ENCODE data around the gene CDK11B. TPM values are rescaled to one million over a fixed set of nuclear protein-coding genes. Genes with fewer than 3 reads are reported as not detected.

The CDK11B gene
- total RNA-seq, 1 experiment from 2014 or later = 30.1 TPM

GRCh38 chr1:1609822-1610485, 48.9 kb downstream of the CDK11B start:
- TF ChIP-seq CTCF (conservative IDR thresholded peaks at IDR 0.05) = no peak
- peaks cover 5% of the 10 kb centered on the region for H3K27me3 Mint-ChIP-seq (ENCODE audit: low read depth)
- DNase-seq = no peak
- Histone ChIP-seq H3T11ph (ENCODE audit: low read length) (no peak overlapping the region), H3K4me2 (ENCODE audit: insufficient read depth, insufficient read length, low read length) (no peak overlapping the region), H2BK120ac (ENCODE audit: low read depth, low read length, poor library complexity, severe bottlenecking) (no peak overlapping the region), H3K4me1 (ENCODE audit: insufficient read depth, low read length) (peaks cover 5% of the 10 kb centered on the region; the same call in 1 of the 2 replicates), H3K27ac (ENCODE audit: insufficient read length, low read depth, low read length) (no peak overlapping the region), H3K9ac (ENCODE audit: extremely low read depth, insufficient read length, low read length) (no peak overlapping the region), H3K56ac (ENCODE audit: insufficient read length, low read depth, low read length) (no peak overlapping the region), H3K79me2 (ENCODE audit: insufficient read depth, low read length) (no peaks in the 10 kb centered on the region), H3K9me3 (ENCODE audit: control insufficient read depth, low read depth, low read length) (no peaks in the 10 kb centered on the region), H3K14ac (ENCODE audit: insufficient read depth, low read length) (no peak overlapping the region), H3K18ac (ENCODE audit: insufficient read length, low read depth, low read length) (no peak overlapping the region), H3K23ac (ENCODE audit: insufficient read length, low read depth, low read length) (no peak overlapping the region), H2BK5ac (ENCODE audit: insufficient read length, low read length) (no peak overlapping the region), H4K91ac (ENCODE audit: insufficient read length, low read depth, low read length) (no peak overlapping the region), H4K20me1 (ENCODE audit: control insufficient read depth, insufficient read depth, insufficient read length) (no peaks in the 10 kb centered on the region), H3K27me3 (ENCODE audit: insufficient read depth, low read length) (no peaks in the 10 kb centered on the region), H3K23me2 (ENCODE audit: insufficient read length, low read depth, low read length, poor library complexity, severe bottlenecking) (peaks cover 7% of the 10 kb centered on the region), H2BK20ac (ENCODE audit: low read depth, low read length, poor library complexity, severe bottlenecking) (no peak overlapping the region), H2AK5ac (ENCODE audit: insufficient read length, low read length) (no peak overlapping the region), H4K5ac (ENCODE audit: insufficient read length, low read depth, low read length) (no peak overlapping the region), H3K79me1 (ENCODE audit: insufficient read depth, low read depth, low read length, poor library complexity, severe bottlenecking) (no peaks in the 10 kb centered on the region), H2BK15ac (ENCODE audit: low read depth, low read length) (no peak overlapping the region), H2BK12ac (ENCODE audit: insufficient read length, low read depth, low read length) (no peak overlapping the region), H3K4ac (ENCODE audit: low read depth, low read length) (no peak overlapping the region), H4K8ac (replicated peaks; ENCODE audit: insufficient read length, low read depth, low read length) (no peak overlapping the region), H2AFZ (ENCODE audit: low read length) (no peak overlapping the region)
- H3K9me3 Mint-ChIP-seq = no peaks in the 10 kb centered on the region; a peak in 1 of 5 replicates
- peaks cover 13 to 16% of the 10 kb centered on the region in 2 experiments for H3K4me1 Mint-ChIP-seq
- H3K27ac Mint-ChIP-seq = 0 out of 7 replicates have a peak overlapping the region, but pooled peaks of 1 of the 3 experiments have one; percentile 7
- H3K4me3 Mint-ChIP-seq = peak overlapping the region in 1 of 2 experiments; percentile 29; a peak in 2 of 5 replicates
- peaks cover 0 to 7% (median 0%) of the 10 kb centered on the region in 3 experiments; a peak in 2 of 7 replicates for H3K36me3 Mint-ChIP-seq (ENCODE audit: insufficient read depth in 1 of 3, low read depth in 3 of 3)
- WGBS (ENCODE audit: extremely low coverage, insufficient read length, low lambda C conversion rate) = no CpG with 5 or more reads among the region's 12 CpGs

Measured in H9 (cell line).